Measurements from ENCODE around the gene SLC25A34. TPM values are rescaled to one million over a fixed set of nuclear protein-coding genes. Genes with fewer than 3 reads are reported as not detected.

The SLC25A34 gene
- polyA plus RNA-seq, 10 donors, result 2.1 to 7.1 (median 4.6) TPM

DNA sequence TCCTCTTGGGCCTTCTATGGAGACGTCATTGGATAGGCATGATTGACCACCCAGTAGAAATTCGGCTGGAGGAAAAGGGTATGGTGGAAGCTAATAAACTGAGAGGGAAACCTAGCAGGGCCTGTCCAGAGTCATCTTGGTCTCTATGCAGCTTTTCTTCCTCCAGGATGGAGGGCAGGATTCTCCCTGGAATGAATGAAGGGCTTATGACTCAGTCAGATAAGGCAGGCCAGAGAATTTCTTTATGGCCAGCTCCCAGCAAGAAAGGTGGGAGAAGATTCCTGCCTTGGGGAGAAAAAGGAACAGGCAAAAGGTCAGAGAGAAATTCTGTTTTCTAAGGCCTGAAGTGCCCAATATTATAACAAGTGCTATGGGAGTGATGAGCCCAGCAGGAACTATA, 39.6 kb downstream of the SLC25A34 start:
- DNase-seq, result no peak

DNA sequence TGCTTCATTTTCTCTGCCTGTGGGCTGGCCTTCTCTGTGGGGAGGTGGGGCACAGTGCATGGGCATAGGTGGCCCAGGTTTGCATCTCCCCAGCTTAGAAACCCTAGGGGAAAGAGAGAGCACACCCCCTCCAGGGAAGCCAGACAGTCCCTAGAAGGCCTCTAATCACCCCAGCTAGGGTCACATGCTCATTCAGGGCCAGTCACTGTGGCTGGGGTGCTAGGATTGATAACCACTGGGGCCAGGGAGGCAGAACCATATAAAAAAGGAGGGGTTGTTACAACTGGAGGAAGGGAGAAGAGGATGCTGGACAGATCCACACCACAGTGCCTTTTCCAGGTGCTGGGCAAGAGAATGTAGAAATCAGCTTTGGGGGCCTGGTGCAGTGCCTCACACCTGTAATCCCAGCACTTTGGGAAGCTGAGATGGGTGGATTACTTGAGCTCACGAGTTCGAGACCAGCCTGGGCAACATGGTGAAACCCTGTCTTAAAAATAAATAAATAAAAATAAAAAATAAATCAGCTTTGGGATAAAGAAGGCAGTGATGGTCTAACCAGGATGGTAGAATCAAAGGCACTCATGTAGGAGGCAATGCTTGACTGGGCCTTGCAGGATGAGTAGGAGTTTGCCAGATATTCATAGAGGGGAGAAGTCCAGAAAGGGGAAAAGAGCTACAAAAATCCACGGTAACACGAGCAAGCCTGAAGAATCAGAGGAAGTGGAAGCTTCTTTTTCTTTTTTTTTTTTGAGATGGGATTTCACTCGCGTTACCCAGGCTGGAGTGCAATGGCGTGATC, 42.0 kb downstream of the SLC25A34 start:
- DNase-seq, result no peak

DNA sequence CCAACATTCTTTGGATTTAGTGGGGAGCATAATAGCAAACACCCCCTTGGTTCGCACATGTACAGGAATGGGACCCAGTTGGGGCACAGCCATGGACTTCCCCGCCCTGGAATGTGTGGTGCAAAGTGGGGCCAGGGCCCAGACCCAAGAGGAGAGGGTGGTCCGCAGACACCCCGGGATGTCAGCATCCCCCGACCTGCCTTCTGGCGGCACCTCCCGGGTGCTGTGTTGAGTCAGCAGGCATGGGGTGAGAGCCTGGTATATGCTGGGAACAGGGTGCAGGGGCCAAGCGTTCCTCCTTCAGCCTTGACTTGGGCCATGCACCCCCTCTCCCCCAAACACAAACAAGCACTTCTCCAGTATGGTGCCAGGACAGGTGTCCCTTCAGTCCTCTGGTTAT, 49.6 kb downstream of the SLC25A34 start:
- DNase-seq, result no peak

- DNase-seq, result no peak
Observed at GRCh38 chr1:15786581-15786980, 50.5 kb downstream of the SLC25A34 start.

GRCh38 chr1:15788624-15789301, 52.7 kb downstream of the SLC25A34 start:
- DNase-seq, result no peak

Other genes with a start within 250 kb of the SLC25A34 start
- 10 to 100 TPM; 12.6 to 21.4 (median 15.3) TPM for gene CASP9, start 212.0 kb upstream of the SLC25A34 start, polyA plus RNA-seq (ENCODE audit: insufficient read length in 10 of 10)
- 10 to 100 TPM; 11.7 to 19.7 (median 15.4) TPM for gene DNAJC16, start 209.4 kb upstream of the SLC25A34 start, polyA plus RNA-seq (ENCODE audit: insufficient read length in 10 of 10)
- gene AGMAT, start 151.2 kb upstream of the SLC25A34 start, polyA plus RNA-seq (ENCODE audit: insufficient read length in 10 of 10), result 1 to 10 TPM; 1.3 to 3.7 (median 2.7) TPM
- 10 to 100 TPM; 12.5 to 25.8 (median 18.9) TPM for gene DDI2, start 118.8 kb upstream of the SLC25A34 start, polyA plus RNA-seq (ENCODE audit: insufficient read length in 10 of 10)
- 10 to 100 TPM; 41.2 to 53.9 (median 46.7) TPM for gene PLEKHM2, start 51.9 kb upstream of the SLC25A34 start, polyA plus RNA-seq (ENCODE audit: insufficient read length in 10 of 10)
- gene TMEM82, start 6.2 kb downstream of the SLC25A34 start, polyA plus RNA-seq (ENCODE audit: insufficient read length in 10 of 10), result not detected
- 10 to 100 TPM; 18.3 to 38.6 (median 27.5) TPM for gene FBLIM1, start 22.5 kb downstream of the SLC25A34 start, polyA plus RNA-seq (ENCODE audit: insufficient read length in 10 of 10)
- 1 to 10 TPM in 5 of 10 donors, under 1 TPM in 5; 0.67 to 2.2 (median 0.95) TPM for gene UQCRHL, start 71.4 kb downstream of the SLC25A34 start, polyA plus RNA-seq (ENCODE audit: insufficient read length in 10 of 10)
- gene SPEN, start 111.4 kb downstream of the SLC25A34 start, polyA plus RNA-seq (ENCODE audit: insufficient read length in 10 of 10), result 10 to 100 TPM; 28.0 to 40.5 (median 34.9) TPM
- gene ZBTB17, start 239.8 kb downstream of the SLC25A34 start, polyA plus RNA-seq (ENCODE audit: insufficient read length in 10 of 10), result 10 to 100 TPM; 16.9 to 33.7 (median 23.1) TPM

Data from muscle of back (tissue), 11 donors.